ENCODE data around the gene SEMA4C. TPM values are rescaled to one million over a fixed set of nuclear protein-coding genes. Genes with fewer than 3 reads are reported as not detected.

SEMA4C gene
- total RNA-seq, 2 experiments from 2014 or later = 0.06 to 0.19 TPM

DNA sequence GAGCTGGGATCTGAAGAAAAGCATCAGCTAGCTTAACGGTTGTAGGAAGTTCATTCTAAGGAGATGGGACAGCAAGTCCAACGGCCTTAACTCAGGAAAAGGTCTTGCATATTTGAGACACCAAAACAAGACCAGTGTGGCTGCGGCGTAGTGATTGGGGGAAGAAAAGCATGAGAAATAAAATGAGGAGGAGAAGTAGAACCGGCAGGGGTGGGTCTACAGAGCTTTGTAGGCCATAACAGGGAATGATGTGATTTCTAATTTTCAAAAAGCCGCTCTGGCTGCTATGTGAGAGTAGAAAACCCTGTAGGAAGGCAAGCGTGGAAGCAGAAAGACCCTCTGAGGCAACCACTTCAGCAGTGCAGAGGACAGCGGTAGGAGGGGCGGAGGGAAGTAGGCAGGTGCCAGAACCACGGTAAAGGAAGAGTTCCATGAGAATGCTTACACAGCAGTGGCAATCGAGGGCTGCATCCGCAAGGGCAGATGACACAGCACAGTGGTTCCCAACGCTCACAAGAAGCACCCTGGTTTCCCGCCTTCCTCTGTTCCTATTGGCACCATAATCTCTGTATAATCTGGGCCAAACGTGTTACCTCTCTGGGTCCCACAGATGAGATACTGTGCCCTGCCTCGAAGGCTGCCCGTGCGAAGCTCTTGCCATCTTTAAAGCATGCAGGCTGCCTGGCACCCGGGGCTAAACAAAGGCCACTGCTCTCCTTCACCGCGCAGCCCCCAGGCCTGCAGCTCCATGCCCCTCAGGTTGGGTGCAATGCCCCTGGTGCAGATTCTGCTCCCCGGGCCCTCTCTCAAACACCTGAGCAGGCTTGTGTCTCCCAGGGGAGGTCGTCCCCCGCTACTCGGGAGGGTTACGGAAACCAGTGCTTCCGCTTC, 12.9 kb downstream of the SEMA4C start:
- ChIA-PET POLR2A (interaction anchor here (0.6 to 1.1 kb wide), 3 partner anchors 43 to 122 kb away, joined by 3 read pairs; no protein-coding TSS in a partner anchor), CTCF (ENCODE audit: unreplicated experiment) (interaction anchor here (0.6 to 1.4 kb wide), 5 partner anchors 10 to 104 kb away, joined by 3 to 5 read pairs (median 3); no protein-coding TSS in a partner anchor)
- TF ChIP-seq CTCF (conservative IDR thresholded peaks at IDR 0.05; ENCODE audit: low read length) = no peak
- no peak for TF ChIP-seq EZH2phosphoT487 (IDR thresholded peaks at IDR 0.05; ENCODE audit: borderline replicate concordance, low read depth, low read length)
- intact Hi-C loops (cut with micrococcal nuclease; ENCODE audit: unreplicated experiment) = loop anchor here (2.0 to 5.0 kb wide), 3 partner anchors 40 to 220 kb away; partner anchors contain the start of genes CNNM3, CNNM4 and KANSL3
- Histone ChIP-seq H3K4me1 (ENCODE audit: insufficient read depth, low read length, poor library complexity, severe bottlenecking) (peaks cover 14% of the 10 kb centered on the region), H3K36me3 (ENCODE audit: insufficient read depth, low read length) (peaks cover 16% of the 10 kb centered on the region), H3K4me2 (ENCODE audit: low read length) (peak overlapping the region; percentile 76), H2AFZ (ENCODE audit: low read length) (peak overlapping the region; percentile 53), H4K20me1 (ENCODE audit: insufficient read depth, low read length) (no peaks in the 10 kb centered on the region), H3K4me3 (ENCODE audit: low read depth, low read length, poor library complexity, severe bottlenecking) (peak overlapping the region; percentile 77), H3K27ac (ENCODE audit: low read depth, low read length, poor library complexity, severe bottlenecking) (peak overlapping the region; percentile 62), H3K9me2 (ENCODE audit: insufficient read depth, low read length) (no peaks in the 10 kb centered on the region), H3K79me2 (ENCODE audit: insufficient read depth, low read depth, low read length) (peaks cover 12% of the 10 kb centered on the region; the same call in 1 of the 2 replicates), H3K9me3 (ENCODE audit: low read length) (no peaks in the 10 kb centered on the region)
- no TSS peak for BruUV-seq (replicated peaks)
- peak; percentile 81 for DNase-seq (ENCODE audit: low spot score)

DNA sequence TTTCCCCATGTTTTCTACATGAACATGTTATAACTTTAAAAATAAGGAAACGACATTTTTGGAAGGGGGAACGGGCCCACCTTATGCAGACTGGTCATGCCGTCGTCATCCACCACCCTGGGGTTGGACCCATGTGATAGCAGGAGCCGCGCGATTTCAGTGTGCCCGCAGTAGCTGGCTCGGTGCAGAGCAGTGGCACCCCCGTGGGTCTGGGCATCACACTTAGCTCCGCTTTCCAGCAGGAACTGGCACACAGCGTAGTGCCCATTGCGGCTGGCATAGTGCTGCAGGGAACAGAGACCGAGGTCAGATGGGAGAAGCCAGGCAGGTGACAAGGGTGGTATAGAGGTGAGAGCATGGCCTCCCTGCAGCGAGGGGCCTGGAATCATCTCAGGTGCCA, 16.6 kb downstream of the SEMA4C start:
- Histone ChIP-seq H3K9me3 (ENCODE audit: low read length) (no peaks in the 10 kb centered on the region), H3K4me1 (ENCODE audit: insufficient read depth, low read length, poor library complexity, severe bottlenecking) (peaks cover 9% of the 10 kb centered on the region), H2AFZ (ENCODE audit: low read length) (no peak overlapping the region), H3K36me3 (ENCODE audit: insufficient read depth, low read length) (peaks cover 42% of the 10 kb centered on the region), H3K9me2 (ENCODE audit: insufficient read depth, low read length) (no peaks in the 10 kb centered on the region), H3K4me3 (ENCODE audit: low read depth, low read length, poor library complexity, severe bottlenecking) (no peak overlapping the region), H3K79me2 (ENCODE audit: insufficient read depth, low read depth, low read length) (peaks cover 12% of the 10 kb centered on the region; the same call in 1 of the 2 replicates), H3K27ac (ENCODE audit: low read depth, low read length, poor library complexity, severe bottlenecking) (no peak overlapping the region), H4K20me1 (ENCODE audit: insufficient read depth, low read length) (no peaks in the 10 kb centered on the region), H3K4me2 (ENCODE audit: low read length) (no peak overlapping the region)
- TF ChIP-seq CTCF (conservative IDR thresholded peaks at IDR 0.05; ENCODE audit: low read length) (no peak), EZH2phosphoT487 (IDR thresholded peaks at IDR 0.05; ENCODE audit: borderline replicate concordance, low read depth, low read length) (no peak)
- DNase-seq (ENCODE audit: low spot score) = no peak
- CTCF ChIA-PET (ENCODE audit: unreplicated experiment) = interaction anchor here (1.1 kb wide), 1 partner anchor 89 kb away, joined by 3 read pairs; no protein-coding TSS in a partner anchor
- intact Hi-C loops (cut with micrococcal nuclease; ENCODE audit: unreplicated experiment) = no loop called here
- no TSS peak for BruUV-seq (replicated peaks)
- POLR2A ChIA-PET = interaction anchor here (0.7 kb wide), 1 partner anchor 251 kb away, joined by 3 read pairs; no protein-coding TSS in a partner anchor
